Stomach (tissue), 4 donors: ENCODE measurements around the gene ACP1.

Experiments used
- CTCF ChIP-seq, 7 experiments: fragments of 450-650 bp in 4 of 7; fragments of 200-600 bp in 3 of 7; sonication (generic) in 3 of 7; IDR thresholded peaks; one replicate each; pipeline ENCODE4 v1.5.1; 2016 to 2019; ENCODE audit warnings: antibody characterized with exemption in 7 of 7, control low read depth in 2 of 7, mild to moderate bottlenecking in 1 of 7
- EP300 ChIP-seq: sonication (generic); formaldehyde crosslinking; IDR thresholded peaks from one replicate; pipeline ENCODE4 v1.6.1; 2017; ENCODE audit warnings: antibody characterized with exemption
- POLR2AphosphoS5 ChIP-seq, 3 donors: sonication (generic); formaldehyde crosslinking; IDR thresholded peaks; one replicate each; pipeline ENCODE4 v1.6.1; 2016; ENCODE audit warnings: antibody characterized with exemption in 3 of 3

GRCh38 chr2:260507-261161, 4.1 kb upstream of the ACP1 start:
- TF ChIP-seq CTCF (IDR thresholded peaks at IDR 0.05) (no peak), EP300 (no peak), POLR2AphosphoS5 (IDR thresholded peaks at IDR 0.05) (peak in 1 of 3 donors; percentile 54)
